ENCODE measurements around the gene LAMTOR2.
"Not testable (repeated sequence)": the region's sequence is repeated elsewhere in the genome, so short reads cannot be mapped to it uniquely, and the experiment has no call there.

LAMTOR2 gene

GRCh38 chr1:156054500-156055280 is at the start of gene LAMTOR2:
TSS of gene LAMTOR2 (plus strand) at chr1:156054782. CDS start at chr1:156054890, 108 bp downstream.
- peak; percentile 94 to 97 (median 95) for DNase-seq (ENCODE audit: low read depth in 2 of 3, low spot score in 1 of 3)

GRCh38 chr1:156004843-156005584 is 49.6 kb upstream of the LAMTOR2 start:
- DNase-seq (ENCODE audit: low read depth in 2 of 3, low spot score in 1 of 3), result no peak

GRCh38 chr1:156006666-156007376 is 47.8 kb upstream of the LAMTOR2 start:
- DNase-seq (ENCODE audit: low read depth in 2 of 3, low spot score in 1 of 3), result no peak

GRCh38 chr1:156009404-156009803 is 45.2 kb upstream of the LAMTOR2 start:
- no peak for DNase-seq (ENCODE audit: low read depth in 2 of 3, low spot score in 1 of 3)

GRCh38 chr1:156012051-156012817 is 42.3 kb upstream of the LAMTOR2 start:
- DNase-seq (ENCODE audit: low read depth in 2 of 3, low spot score in 1 of 3), result no peak

- DNase-seq (ENCODE audit: low read depth in 2 of 3, low spot score in 1 of 3), result no peak
These were observed 39.8 kb upstream of the LAMTOR2 start for GRCh38 chr1:156014829-156015228.

GRCh38 chr1:156019946-156020292 is 34.7 kb upstream of the LAMTOR2 start:
- no peak for DNase-seq (ENCODE audit: low read depth in 2 of 3, low spot score in 1 of 3)

GRCh38 chr1:156020293-156021092 is 34.1 kb upstream of the LAMTOR2 start, which contains the start of gene SSR2:
TSS of gene SSR2 (minus strand) at chr1:156020951. CDS start at chr1:156020167, 784 bp downstream.
- DNase-seq (ENCODE audit: low read depth in 2 of 3, low spot score in 1 of 3), result peak; percentile 72 to 86 (median 77)

- no peak for DNase-seq (ENCODE audit: low read depth in 2 of 3, low spot score in 1 of 3)
These were observed 33.5 kb upstream of the LAMTOR2 start for GRCh38 chr1:156021093-156021428.

- no peak for DNase-seq (ENCODE audit: low read depth in 2 of 3, low spot score in 1 of 3)
These were observed 32.6 kb upstream of the LAMTOR2 start for GRCh38 chr1:156021954-156022353.

- DNase-seq (ENCODE audit: low read depth in 2 of 3, low spot score in 1 of 3), result no peak
These were observed 29.8 kb upstream of the LAMTOR2 start for GRCh38 chr1:156024801-156025200.

GRCh38 chr1:156025876-156026275 is 28.7 kb upstream of the LAMTOR2 start:
- peak in 2 of 3 donors; percentile 8 to 26 for DNase-seq (ENCODE audit: low read depth in 2 of 3, low spot score in 1 of 3)

DNA sequence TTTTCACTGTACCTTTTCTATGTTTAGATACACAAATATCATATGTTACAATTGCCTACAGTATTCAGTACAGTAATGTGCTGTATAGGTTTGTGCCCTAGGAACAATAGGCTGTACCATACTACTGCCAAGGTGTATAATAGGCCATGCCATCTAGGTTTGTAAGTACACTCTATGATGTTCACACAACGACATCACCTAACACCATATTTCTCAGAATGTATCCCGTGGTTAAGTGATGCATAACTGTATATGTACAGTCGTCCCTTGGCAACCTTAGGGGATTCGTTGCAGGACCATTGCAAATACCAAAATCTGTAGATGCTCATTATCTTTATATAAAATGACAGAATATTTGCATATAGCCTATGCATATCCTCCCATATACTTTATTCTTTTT is 28.0 kb upstream of the LAMTOR2 start:
- no peak for DNase-seq (ENCODE audit: low read depth in 2 of 3, low spot score in 1 of 3)

DNA sequence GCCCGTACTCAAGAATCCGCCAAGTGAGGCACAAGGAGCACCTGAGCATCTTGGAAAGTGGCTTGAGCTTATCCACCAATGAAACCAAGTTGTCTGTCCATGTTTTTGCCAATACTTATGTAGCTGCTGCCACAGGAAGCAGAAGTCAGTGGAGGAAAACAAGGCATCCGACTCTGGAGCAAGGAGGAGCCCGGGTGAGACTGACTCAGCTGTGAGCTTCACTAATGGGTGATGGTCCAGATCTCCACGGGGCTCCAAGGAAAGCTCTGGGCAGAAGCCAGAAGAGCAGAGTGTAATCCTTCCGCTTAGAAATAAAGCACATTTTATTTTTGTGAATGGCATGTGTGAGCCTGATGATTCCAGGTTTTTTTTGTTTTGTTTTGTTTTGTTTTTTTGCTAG is 21.6 kb upstream of the LAMTOR2 start:
- no peak for DNase-seq (ENCODE audit: low read depth in 2 of 3, low spot score in 1 of 3)

DNA sequence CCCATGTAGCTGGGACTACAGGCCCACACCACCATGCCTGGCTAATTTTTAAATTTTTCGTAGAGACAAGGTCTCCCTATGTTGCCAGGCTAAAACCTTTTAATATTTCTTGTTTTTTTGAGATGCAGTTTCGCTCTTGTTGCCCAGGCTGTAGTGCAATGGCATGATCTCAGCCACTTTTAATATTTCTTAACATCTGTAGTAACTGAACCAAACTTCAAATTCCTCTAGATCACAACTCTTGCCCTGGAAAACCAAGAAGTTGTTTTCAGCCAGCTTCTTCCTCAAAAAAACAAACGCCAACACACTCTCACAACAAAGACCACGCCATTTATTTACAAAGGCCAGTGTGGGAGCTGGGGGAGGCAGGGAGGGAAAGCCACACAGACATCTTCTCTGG is 19.6 kb upstream of the LAMTOR2 start:
- DNase-seq (ENCODE audit: low read depth in 2 of 3, low spot score in 1 of 3), result not testable (repeated sequence)

DNA sequence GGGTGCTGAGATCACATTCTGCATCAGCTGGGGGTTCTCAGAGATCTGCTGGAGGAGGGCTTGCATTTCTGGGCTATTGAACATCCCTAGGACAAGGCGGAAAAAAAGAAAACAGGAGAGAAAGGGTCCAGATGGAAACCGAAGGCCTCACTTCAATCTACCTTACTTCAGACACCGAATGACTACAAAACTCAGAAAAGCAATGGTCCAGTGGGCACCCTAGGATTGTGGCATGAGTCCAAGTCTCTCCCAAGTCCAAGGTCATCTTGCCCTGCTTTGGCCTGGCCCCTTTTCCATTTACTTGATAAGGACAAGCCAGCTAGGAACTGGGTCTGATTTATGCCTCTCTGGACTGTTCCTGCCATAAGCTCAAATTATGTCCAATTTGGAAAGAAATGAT is 11.8 kb upstream of the LAMTOR2 start:
- DNase-seq (ENCODE audit: low read depth in 2 of 3, low spot score in 1 of 3), result no peak

DNA sequence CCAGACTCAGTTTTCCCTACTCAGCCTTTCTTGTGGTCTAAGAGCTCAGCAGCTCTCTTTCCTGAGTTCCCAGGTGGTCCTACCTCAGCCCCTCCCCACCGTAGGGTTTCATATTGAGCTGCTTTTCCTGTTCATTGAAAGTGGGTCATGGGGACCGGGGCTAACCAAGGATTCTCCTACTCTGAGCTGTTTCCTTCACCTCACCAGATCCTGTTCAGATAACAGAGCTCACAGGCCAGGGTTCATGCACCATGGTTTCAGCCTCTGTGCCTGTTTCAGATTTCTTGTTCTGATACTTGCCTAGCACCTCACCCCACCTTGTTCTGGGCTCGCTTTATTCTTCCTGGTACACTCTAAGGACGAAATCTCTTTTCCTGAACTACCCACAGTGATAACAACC is 9.5 kb upstream of the LAMTOR2 start:
- DNase-seq (ENCODE audit: low read depth in 2 of 3, low spot score in 1 of 3), result no peak

- no peak for DNase-seq (ENCODE audit: low read depth in 2 of 3, low spot score in 1 of 3)
These were observed 5.8 kb upstream of the LAMTOR2 start for GRCh38 chr1:156048663-156049258.

DNA sequence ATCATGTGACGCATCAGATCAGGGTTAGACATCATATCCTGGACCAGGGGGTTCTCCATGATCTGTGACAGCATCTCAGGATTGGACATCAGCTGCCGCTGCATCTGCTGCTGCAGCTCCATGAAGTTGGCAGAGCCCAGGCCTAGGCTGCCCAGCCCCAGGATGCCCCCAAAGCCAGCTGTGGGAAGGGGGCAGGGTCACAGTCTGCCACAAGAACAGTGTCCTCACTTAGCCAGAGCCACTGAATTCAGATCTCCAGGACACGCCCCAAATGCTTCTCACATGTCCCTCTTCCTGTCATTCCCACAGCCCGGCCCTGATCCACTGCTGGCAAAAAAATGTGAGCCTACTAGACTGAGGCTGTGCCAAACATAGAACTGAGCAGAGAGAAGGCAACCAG is 4.2 kb upstream of the LAMTOR2 start:
- DNase-seq (ENCODE audit: low read depth in 2 of 3, low spot score in 1 of 3), result no peak

Data from stimulated activated CD4-positive, alpha-beta T cell treated with anti-CD3 and anti-CD28 coated beads, Interleukin-12 subunit alpha, Interleukin-12 subunit beta, amount 100 ng/mL, for 48 hours (primary cell).